Stimulated activated CD8-positive, alpha-beta memory T cell treated with anti-CD3 and anti-CD28 coated beads, Interleukin-4, amount 100 ng/mL, for 1 hour (primary cell): ENCODE data around the gene COG5.
A peak's percentile ranks its signal among the peaks of the same experiment; 100 is the strongest.
"Not testable (repeated sequence)": the region's sequence is repeated elsewhere in the genome, so short reads cannot be mapped to it uniquely, and the experiment has no call there.

Source experiments
- DNase-seq, 2 donors: peaks; one replicate each; pipeline ENCODE4 v3.0.0-alpha.2; 2020; ENCODE audit warnings: low read depth in 2 of 2, low spot score in 1 of 2

Gene COG5

DNA sequence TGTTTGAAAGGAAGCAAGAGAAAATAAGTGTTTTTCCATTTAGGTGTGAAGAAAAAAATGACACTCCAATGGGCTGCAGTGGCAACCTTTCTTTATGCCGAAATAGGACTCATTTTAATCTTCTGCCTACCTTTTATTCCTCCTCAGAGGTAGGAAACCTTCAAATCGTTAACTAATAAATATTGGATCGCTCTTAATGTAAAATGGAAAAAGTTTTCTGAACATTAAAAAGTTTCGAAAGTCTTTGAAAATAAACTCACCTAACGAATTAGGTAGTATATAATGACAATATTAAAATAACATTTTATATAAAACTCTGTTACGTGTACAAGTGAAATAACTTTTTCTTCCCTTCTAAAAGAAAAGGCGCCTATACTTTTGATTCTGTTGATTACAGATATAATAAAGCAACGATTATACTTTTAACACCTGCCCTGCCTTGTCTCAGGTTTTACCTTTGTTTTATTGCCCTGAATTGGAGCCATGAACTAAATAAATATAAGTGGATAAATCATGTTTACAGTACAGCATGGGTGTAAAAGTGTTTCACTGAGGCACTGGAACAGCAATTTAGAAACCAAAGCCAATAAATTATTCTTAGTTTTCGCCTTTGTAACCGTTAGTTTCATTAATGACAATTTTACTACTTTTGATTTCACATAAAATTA is 17.1 kb upstream of the COG5 start:
- DNase-seq: no peak

DNA sequence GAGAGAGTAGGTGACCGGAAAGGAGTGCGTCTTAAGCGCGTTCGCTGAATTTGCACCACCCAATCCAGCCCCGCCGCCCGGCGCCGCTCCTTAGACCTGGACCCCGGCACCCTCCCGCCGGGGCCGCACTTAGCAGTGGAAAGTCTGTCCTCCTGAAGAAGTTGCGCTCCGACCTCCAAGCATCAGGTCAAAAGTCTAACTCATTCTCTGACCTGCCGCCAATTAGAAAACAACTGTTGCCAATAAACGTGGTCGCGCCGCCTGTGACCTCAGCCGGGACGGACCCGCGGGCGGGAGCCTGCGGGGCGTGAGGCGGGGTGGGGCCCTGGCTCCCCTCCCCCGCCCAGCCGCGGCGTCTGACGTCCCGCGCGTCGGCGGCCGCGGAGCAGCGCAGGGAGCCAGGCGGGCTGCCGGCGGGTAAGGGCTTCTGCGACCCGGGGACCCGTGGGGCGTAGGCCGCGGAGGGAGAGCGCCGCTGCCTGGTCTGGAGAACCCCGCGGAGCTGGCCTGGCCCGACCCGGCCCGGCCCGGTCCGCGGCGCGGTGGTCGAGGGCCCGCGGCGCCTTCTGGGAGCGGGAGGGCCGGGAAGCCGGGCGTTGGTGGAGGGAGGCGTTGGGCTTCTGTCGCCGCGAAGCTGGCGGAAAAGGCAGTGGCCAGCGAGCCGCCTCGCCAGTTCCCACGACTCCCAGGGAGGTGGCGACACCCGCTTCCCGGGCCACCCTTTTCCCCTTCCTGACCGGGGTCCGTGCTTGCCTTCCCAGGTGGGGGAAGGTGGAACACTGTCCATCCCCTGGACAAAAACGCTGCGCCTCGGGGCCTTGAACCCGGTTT is 16.4 kb upstream of the COG5 start, which contains the start of gene BCAP29:
BCAP29 (plus strand) TSS at position 362 of the 831 bp plus-strand sequence. CDS start 527 bp downstream, outside the sequence.
- peak in 1 of 2 donors; percentile 27 for DNase-seq

DNA sequence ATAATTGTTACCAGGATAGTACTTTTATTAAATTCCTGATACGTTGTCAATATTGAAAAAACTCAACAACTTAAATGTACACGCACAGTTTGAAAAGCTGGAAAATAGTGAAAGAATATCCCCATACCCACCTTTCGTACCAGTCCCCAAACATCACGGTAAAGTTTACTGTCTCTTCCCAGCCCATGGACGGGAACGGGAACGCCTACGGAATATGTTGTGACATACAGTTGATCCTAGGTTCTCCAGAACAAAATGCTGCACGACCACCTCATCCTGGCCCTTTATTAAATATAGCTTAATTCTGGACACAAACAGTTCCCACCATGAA is 15.8 kb upstream of the COG5 start:
- no peak for DNase-seq

DNA sequence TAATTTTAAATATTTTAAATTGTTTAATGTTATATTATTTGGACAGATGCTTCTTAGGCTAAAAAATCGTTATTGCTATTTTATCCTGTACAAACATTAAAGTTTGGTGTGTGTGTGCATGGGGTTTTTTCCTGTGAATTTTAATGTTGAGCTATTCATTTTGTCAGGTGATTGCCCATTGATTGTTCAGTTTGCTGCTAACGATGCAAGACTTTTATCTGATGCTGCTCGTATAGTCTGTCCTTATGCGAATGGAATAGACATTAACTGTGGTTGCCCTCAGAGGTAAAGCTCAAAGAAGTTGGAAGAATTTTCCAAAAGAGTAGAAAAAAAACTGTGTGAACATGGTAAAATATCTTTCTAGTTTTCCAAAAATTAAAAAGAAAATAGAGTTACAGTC is 9.8 kb upstream of the COG5 start:
- no peak for DNase-seq

DNA sequence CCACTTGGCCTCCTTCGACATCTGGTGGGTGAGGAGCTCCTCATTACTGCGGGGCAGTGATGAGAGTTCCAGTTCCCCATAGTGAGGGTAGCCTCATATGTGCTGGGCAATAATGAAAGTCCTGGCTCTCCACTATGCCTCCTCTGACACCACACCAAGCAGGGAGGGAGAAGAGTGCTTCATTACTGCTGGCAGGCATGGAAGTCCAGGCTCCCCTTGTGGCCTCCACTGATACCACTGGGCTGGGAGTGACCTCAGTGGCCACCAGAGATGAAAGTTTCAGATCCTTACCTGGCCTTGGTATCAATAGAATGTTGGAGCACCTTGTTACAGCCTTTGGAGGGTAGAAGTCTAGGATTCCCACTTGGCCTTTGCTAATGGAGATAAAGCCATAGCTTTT is 6.6 kb upstream of the COG5 start:
- no peak for DNase-seq

DNA sequence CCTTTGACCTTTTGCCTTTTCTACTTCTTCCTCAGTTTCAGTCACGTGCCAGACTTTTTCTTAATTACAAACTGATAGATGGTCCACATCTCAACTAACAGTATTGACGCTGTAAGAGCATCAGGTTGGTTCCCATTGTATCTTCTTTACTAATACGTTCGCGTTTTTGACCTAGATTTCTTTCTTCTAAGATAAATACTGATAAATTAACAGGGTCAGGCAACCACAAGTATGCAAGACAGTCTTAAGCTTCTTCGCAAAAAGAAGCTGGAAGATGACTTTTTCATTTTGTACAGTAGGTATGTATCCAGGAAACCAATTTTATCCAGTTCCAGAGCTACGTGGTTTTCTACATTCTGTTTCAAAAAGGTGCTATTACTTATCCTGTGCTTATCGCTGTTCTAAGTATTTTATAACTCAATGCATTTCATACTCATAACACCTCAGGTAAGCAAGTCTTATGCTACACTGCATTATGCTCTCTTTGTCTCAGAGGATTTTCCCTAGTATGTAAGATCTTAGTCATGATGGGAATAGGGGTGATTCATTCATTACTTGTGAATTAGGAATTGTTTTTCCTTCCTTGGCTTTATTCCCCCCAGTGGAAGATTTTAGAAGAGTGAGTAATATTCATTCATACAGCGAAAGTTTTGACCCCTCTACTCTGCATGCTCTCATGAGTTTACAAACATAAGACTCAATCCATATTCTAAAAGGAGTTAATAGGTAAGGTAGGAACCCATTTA is 1.0 kb upstream of the COG5 start:
- DNase-seq: no peak

DNA sequence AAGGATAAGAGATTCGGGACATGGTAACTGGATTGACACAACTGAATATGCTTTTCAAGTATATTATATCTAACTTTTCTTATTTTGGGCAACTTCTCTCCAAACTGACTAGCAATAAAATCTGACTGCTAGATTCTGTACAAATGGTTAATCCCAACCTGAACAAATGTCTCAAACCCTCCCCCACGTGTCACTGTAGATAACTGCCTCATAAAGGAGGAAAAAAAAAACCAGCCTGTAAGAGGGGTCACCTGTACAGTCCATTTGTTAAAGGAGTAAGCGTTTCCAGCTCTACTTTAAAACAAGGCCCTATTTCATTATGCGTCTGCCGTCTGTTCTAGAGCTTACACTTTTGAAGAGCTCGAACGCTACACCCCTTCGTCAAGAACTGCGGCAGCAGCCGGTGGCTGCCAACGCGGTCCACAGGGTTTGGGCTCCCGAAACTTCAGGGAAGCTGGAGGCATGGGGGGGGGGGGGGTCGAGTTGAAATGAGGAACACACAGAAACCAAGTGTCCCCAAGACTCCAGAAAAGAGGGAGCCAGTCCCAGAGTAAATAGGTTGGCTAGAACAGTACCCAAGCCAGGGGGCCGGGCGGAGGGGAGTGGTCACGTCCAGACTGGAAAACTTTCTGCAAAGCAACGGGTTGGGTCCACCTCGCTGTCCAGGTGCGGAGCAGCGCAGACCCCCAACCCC is 492 bp downstream of the COG5 start:
- peak in 1 of 2 donors; percentile 26 for DNase-seq

DNA sequence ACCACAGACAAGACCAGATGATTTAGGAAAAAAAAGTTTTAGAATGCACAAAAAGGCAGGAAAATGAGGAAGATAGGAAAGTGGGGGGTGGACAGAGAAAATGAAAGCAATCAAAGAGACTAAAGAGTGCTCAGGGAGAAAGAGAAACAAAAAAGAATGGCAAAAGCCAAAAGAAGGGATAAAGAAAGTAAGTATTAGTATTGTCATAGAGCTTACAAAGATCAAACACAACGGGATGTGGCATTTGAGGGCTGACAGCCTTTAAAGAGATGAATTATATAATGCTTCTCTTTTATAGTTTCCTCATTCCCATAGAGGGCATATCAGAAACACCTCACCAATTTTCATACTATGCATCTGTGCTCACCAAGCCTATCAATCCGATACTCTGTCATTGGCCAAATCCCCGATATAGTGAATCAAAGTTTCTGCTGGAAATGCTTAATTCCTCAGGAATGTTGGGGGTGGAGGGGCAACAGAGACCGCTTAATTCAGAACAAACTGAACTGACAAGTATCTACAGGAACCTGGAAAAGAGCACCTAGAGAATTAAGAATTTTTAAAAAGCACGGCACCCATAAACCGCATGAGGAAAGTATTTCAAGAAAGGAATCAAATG is 2.7 kb downstream of the COG5 start:
- DNase-seq: no peak

DNA sequence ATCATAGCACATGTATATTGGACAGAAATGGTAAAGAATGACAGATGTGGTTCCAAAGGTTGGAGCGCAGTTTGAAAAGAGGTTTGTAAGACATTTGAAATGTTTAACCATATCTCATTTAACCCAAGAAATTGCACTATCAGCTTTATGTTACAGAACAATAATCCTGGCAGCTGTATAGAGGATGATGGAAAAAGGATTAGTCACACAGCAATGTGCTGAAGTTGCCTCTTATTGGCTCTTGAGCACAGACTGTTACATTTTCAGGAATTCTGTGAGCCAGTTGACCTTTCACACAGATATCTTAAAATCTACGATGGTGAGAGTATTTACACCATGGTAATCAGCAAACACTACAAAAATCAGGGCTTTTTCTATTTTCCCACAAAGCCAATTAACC is 3.9 kb downstream of the COG5 start:
- DNase-seq: no peak

DNA sequence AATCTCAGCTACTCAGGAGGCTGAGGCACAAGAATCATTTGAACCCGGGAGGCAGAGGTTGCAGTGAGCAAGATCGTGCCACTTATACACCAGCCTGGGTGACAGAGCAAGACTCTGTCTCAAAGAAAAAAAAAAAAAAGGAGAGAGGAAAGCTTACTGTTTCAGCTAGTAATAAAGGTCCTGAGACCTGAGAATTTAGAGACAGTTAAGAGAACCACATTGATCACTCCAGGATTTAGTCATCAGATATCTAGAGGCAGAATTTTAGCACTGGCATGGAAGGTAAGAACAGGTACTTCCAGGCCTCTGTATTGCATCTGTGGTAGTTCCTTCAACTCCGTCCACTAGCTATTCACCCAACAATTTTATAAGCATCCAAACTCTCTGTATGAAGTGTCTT is 7.8 kb downstream of the COG5 start:
- DNase-seq: no peak

DNA sequence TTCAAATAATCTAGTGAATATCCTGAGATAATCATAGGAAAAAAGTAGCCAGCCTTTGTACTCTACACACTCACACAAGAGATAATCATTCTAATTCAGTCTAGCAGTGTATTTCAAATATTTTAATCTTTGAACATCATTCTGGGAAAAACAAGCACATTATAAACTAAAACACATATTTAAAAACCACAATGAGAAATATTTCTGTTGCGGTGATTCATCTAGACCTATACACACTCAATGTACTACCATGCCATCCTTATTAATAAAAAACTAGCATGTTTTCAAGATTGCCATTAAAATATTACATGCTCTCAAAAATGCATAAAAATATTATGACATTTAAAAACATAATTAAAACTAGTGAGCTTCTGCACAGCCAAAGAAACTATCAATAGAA is 11.8 kb downstream of the COG5 start:
- DNase-seq: no peak

DNA sequence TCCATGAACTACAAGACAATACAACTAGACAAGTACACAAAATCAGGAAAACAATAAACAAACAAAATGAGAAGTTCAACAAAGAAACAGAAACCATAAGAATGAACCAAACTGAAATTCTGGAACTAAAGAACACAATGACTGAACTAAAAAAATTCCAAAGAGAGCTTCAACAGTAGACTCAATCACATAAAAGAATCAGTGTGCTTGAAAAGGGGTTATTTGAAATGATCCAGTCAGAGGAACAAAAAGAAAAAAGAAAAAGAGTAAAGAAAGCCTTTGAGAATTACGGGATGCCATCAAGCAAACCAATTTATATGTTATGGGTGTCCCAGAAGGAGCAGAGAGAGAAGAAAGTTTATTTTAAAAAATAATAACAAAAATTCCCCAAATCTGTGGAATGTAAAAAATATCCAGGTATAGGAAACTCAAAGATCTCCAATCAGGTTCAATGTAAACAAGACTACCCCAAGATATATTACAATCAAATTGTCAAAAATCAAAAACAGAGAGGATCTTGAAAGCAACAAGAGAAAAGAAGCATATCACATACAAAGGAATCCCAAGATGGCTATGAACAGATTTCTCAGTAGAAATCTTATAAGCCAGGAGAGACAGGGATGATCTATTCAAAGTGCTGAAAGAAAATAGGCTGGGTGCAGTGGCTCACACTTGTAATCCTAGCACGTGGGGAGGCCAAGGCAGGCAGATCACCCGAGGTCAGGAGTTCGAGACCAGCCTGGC is 18.7 kb downstream of the COG5 start:
- DNase-seq: no peak

DNA sequence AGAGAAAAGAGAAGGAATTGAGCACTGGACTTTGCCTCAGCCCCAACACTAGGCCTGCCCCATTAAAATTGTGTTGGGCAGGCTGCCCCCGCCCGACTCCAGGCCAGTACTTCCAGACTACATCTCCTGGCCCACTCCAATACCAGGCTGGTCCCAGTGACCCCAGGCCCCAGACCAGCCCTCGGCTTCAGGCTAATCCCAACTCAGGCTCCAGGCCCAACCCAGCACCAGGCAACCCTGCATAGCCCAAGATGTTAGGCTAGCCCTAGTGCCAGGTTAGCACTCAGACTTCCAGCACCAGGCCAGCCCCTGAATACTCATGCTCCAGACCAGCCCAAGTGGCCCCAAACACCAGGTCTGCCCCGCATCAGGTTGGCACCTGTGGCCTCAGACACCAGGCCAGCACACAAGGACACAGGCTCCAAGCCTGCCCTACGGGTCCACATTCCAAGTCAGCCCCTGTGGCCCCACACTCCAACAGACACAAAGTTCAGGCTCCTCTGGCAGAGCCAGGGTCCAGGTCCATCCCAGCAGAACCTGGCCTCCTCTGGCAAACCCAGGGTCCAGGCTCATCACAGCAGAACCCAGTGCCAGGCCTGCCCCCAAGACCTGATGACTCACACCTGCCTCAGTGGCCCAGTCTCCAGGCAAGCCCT is 20.3 kb downstream of the COG5 start:
- DNase-seq: no peak

DNA sequence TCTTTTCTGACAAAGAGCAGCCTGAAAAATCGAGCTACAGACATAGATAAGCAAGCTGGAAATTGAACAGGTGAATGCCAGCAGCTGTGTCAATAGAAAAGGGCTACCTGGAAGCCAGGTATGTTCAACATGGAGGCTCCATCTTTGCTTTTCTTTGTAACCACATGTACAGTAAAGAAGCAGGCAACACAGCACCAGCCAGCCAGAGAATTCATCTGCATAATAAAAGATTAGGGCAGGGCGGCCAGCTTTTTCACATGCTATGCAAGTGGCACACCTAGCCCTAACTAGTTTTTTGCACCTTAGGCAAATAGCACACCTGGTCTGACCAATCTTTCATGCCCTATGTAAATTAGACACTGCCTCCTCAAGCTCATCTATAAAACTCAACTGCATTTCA is 25.7 kb downstream of the COG5 start:
- DNase-seq: no peak

DNA sequence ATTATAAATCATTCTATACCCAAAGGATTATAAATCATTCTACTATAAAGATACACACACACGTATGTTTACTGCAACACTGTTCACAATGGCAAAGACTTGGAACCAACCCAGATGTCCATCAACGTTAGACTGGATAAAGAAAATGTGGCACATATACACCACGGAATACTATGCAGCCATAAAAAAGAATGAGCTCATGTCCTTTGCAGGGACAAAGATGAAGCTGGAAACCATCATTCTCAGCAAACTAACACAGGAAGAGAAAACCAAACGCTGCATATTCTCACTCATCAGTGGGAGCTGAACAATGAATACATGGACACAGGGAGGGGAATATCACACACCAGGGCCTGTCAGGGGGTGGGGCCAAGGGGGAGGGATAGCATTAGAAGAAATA is 26.5 kb downstream of the COG5 start:
- DNase-seq: not testable (repeated sequence)

DNA sequence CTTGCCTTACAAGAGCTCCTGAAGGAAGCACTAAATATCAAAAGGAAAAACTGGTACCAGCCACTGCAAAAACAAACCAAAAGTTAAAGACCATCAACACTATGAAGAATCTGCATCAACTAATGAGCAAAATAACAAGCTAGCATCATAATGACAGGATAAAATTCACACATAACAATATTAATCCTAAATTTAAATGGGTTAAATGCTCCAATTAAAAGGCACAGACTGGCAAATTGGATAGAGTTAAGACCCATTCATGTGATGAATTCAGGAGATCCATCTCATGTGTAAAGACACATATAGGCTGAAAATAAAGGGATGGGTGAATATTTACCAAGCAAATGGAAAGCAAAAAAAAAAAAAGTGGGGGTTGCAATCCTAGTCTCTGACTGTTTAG is 29.6 kb downstream of the COG5 start:
- no peak for DNase-seq

DNA sequence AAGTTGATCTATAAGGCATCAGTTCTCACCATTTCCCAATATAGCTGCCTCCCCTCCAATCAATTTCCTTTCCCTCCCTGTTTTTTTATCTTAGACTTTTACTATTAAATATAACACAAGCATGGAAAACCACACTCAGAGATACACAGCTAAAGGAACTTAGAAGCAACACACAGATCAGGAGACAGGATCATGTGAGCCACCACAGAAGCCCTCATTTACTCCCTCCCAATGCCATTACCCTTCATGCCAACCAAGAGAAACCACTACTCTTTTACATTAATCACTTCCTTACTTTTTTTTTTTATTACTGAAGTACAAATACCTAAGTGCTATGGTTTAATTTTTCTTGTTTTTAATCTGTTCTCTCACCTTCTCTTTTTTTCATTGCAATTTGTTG is 33.0 kb downstream of the COG5 start:
- DNase-seq: no peak

DNA sequence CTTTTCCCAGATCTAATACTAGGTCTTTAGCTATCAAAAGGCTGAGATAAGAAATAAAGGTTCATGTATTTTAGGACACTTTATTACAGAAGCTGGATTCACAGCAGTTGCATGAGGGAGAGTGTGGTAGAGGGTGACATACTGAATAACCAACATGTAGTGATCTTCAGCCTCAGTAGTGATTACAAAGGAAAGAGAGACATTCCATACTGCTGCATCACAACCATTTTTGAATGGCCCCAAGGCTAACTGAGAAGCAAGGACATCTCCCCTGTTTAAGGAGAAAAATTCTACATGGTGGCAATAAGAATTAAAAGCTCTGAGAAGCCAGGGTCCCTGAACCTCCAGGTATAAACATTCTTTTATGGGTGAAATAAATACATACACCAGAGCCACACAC is 35.3 kb downstream of the COG5 start:
- DNase-seq: no peak

DNA sequence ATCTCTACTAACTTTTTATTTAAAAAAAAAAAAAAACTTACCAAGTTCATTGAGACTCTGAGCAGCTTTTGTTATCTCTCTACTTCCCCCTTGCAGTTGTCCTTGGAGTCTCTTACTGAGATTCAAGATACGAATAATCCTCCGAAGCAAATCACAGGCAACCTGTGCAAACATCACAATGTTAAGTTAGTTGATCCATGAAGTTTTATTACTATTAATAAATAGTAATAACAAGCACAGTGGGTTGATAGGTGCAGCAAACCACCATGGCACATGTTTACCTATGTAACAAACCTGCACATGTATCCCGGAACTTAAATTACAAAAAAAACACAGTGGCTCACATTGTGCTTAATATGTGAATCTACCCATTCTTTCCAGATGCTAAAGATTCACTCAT is 36.5 kb downstream of the COG5 start:
- no peak for DNase-seq

DNA sequence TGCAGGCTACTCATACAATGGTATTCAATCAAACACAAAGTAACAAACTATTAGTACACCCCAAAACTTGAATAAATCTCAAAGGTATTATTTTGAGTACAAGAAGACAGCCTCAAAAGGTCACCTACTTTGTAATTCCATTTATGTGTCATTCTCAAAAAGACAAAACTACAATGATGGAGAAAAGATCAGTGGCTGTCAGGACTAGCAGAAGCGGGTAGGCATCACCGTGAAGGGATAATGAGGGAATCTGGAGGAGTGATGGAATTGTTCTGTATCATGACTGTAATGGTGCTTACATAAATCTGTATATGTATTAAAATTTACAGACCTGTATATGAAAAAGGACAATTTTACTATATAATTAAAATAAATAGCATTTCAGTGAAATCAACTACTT is 37.0 kb downstream of the COG5 start:
- no peak for DNase-seq
